ENCODE measurements around the gene CYP2W1. TPM values are rescaled to one million over a fixed set of nuclear protein-coding genes. Genes with fewer than 3 reads are reported as not detected.

The CYP2W1 gene
- total and polyA plus RNA-seq, 2 experiments from 2014 or later, result 31.1 to 72.3 TPM

DNA sequence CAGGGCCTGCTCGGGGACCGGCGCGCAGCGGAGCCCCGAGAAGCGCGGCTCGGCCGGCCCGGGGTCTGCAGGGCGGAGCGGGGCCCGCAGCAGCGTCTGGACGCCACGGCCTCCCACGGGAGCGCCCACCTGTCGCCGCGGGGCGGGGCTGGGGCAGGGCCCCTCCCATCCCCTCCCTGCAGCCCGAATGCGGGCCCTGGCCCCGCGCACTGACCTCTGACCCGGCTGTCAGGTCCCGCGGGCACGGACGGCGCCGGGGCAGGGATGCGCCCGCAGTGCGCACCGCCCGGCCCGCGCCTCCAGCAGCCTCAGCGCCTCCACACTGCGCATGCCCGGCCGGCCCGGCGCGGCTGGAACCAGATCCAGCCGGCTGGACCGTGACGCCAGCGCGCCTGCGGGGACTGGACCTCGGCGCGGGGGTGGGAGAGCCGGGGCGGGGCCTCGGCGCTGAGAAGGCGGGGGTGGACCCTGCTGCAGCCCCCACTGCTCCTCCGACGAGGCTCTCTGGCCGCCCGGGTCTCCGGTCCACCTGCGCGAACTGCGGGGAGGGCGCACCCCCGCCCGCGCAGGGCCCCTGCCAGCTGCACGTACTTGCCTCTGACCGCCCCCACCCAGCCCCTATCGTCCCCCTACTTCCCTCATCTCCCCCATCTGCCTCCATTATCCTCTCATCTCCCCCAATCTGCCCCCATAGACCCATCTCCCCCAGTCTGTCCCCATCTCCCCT lies 45.2 kb downstream of the CYP2W1 start:
- H3K9me2 ChIP-seq (replicated peaks; ENCODE audit: insufficient read depth), result no peaks in the 10 kb centered on the region
- TF ChIP-seq EZH2phosphoT487 (IDR thresholded peaks at IDR 0.05; ENCODE audit: low read depth, severe bottlenecking, unreplicated experiment) (no peak), EZH2 (IDR thresholded peaks at IDR 0.05; ENCODE audit: borderline replicate concordance) (no peak)
- TF ChIP-seq, protein P1, sequence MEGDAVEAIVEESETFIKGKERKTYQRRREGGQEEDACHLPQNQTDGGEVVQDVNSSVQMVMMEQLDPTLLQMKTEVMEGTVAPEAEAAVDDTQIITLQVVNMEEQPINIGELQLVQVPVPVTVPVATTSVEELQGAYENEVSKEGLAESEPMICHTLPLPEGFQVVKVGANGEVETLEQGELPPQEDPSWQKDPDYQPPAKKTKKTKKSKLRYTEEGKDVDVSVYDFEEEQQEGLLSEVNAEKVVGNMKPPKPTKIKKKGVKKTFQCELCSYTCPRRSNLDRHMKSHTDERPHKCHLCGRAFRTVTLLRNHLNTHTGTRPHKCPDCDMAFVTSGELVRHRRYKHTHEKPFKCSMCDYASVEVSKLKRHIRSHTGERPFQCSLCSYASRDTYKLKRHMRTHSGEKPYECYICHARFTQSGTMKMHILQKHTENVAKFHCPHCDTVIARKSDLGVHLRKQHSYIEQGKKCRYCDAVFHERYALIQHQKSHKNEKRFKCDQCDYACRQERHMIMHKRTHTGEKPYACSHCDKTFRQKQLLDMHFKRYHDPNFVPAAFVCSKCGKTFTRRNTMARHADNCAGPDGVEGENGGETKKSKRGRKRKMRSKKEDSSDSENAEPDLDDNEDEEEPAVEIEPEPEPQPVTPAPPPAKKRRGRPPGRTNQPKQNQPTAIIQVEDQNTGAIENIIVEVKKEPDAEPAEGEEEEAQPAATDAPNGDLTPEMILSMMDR (IDR thresholded peaks at IDR 0.05; ENCODE audit: poor library complexity), result no peak
- no peak overlapping the region for H2AFZ ChIP-seq
- H3K27me3 ChIP-seq, result no peaks in the 10 kb centered on the region
- peaks cover 18% of the 10 kb centered on the region for H3K4me1 ChIP-seq (ENCODE audit: insufficient read depth)
- peaks cover 16% of the 10 kb centered on the region for H4K20me1 ChIP-seq (ENCODE audit: insufficient read depth, poor library complexity, severe bottlenecking)
- H3K4me3 ChIP-seq, result peak overlapping the region; percentile 77
- DNase-seq (ENCODE audit: low spot score), result peak; percentile 97
- no peaks in the 10 kb centered on the region for H3K36me3 ChIP-seq (replicated peaks; ENCODE audit: insufficient read depth, low read depth)
- H3K79me2 ChIP-seq, result peaks cover 46% of the 10 kb centered on the region
- H3K9me3 ChIP-seq (ENCODE audit: low read depth), result no peaks in the 10 kb centered on the region
- H3K4me2 ChIP-seq, result peak overlapping the region; percentile 84
- under 1% methylated on average over 21 of the region's 77 CpGs for WGBS (ENCODE audit: low lambda C conversion rate, missing lambda C conversion rate)
- H3K27ac ChIP-seq, result peak overlapping the region; percentile 82

DNA sequence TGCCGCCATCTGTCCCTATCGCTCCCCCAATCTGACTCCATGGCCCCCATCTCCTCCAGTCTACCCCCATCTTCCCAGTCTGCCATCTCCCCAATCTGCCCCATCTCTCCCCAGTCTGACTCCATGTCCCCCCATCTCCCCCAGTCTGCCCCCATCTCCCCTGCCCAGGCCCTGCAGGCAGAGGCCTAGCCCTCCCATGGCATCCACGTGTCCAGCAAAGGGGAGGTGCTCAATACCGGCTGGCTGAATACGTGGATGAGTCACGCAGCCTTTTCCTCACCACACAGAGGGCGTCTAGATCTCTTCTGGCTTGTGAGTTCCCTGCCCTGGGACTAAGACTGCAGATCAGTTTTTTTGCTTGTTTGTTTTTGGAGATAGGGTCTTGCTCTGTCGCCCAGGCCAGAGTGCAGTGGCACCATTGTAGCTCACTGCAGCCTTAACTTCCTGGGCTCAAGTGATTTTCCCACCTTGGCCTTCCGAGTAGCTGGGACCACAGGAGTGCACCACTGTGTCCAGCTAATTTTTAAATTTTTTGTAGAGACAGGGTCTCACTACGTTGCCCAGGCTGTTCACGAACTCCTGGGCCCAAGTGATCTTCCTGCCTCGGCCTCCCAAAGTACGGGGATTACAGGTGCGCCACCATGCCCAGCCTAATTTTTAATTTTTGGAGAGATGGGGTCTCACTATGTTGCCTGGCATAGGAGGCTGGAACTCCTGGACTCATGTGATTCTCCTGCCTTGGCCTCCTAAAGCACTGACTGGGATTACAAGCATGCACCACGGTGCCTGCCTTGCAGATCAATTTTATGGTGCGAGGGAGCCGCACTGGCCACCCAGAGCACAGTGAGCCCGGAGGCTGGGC lies 46.0 kb downstream of the CYP2W1 start:
- Histone ChIP-seq H3K4me2 (peak overlapping the region; percentile 84), H2AFZ (no peak overlapping the region), H3K4me1 (ENCODE audit: insufficient read depth) (peaks cover 18% of the 10 kb centered on the region), H3K27ac (peak overlapping the region; percentile 82), H3K9me2 (replicated peaks; ENCODE audit: insufficient read depth) (no peaks in the 10 kb centered on the region), H4K20me1 (ENCODE audit: insufficient read depth, poor library complexity, severe bottlenecking) (peaks cover 16% of the 10 kb centered on the region), H3K36me3 (replicated peaks; ENCODE audit: insufficient read depth, low read depth) (no peaks in the 10 kb centered on the region), H3K4me3 (no peak overlapping the region), H3K79me2 (peaks cover 40% of the 10 kb centered on the region), H3K27me3 (no peaks in the 10 kb centered on the region), H3K9me3 (ENCODE audit: low read depth) (no peaks in the 10 kb centered on the region)
- TF ChIP-seq, protein P1 (IDR thresholded peaks at IDR 0.05; ENCODE audit: poor library complexity), result no peak
- no peak for TF ChIP-seq EZH2 (IDR thresholded peaks at IDR 0.05; ENCODE audit: borderline replicate concordance)
- no peak for TF ChIP-seq EZH2phosphoT487 (IDR thresholded peaks at IDR 0.05; ENCODE audit: low read depth, severe bottlenecking, unreplicated experiment)
- DNase-seq (ENCODE audit: low spot score), result peak; percentile 96
- WGBS (ENCODE audit: low lambda C conversion rate, missing lambda C conversion rate), result 57% methylated on average over 16 of the region's 18 CpGs

DNA sequence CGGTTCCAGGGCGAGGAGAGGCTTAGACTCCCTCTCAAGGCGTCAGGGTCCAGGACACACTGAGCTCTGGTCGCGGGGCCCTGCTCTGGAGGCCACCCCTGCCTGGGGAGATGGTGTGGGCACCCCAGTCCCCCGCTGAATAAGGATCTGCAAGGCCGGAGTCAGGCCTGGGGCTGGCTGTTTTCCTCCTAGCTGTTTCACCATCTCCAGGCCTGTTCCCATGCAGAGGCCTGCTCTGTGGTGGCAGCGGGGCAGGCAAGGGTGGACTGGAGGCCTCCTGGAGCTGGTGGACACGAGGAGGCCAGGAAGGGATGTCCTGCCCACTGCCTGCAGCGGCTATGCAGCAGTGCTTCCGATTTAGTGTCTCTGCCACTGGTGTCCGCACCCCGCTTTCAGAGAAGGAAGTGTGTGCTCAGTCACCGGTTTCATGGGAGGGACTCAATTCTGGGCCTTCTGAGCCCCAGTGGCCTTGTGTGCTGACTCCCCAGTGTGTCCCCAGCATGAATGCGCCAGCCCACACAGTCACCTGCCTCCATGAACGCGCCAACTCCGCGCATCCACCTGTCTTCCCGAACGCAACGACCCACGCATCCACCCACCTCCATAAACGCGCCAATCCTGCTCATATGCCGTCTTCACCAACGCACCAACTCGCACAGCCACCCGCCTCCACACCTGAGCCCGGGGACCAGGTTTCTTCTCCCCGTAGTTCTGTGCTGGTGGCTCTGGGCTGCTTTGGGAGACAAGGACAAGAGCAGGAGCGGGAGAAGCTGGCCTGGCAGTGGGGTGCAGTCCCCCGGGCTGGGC lies 46.9 kb downstream of the CYP2W1 start:
- Histone ChIP-seq H3K27ac (peak overlapping the region; percentile 82), H2AFZ (no peak overlapping the region), H3K27me3 (no peaks in the 10 kb centered on the region), H3K79me2 (peaks cover 32% of the 10 kb centered on the region), H3K4me2 (no peak overlapping the region), H4K20me1 (ENCODE audit: insufficient read depth, poor library complexity, severe bottlenecking) (peaks cover 15% of the 10 kb centered on the region), H3K36me3 (replicated peaks; ENCODE audit: insufficient read depth, low read depth) (no peaks in the 10 kb centered on the region), H3K9me2 (replicated peaks; ENCODE audit: insufficient read depth) (no peaks in the 10 kb centered on the region), H3K4me3 (no peak overlapping the region), H3K4me1 (ENCODE audit: insufficient read depth) (peaks cover 14% of the 10 kb centered on the region), H3K9me3 (ENCODE audit: low read depth) (no peaks in the 10 kb centered on the region)
- TF ChIP-seq EZH2phosphoT487 (IDR thresholded peaks at IDR 0.05; ENCODE audit: low read depth, severe bottlenecking, unreplicated experiment) (no peak), EZH2 (IDR thresholded peaks at IDR 0.05; ENCODE audit: borderline replicate concordance) (no peak)
- TF ChIP-seq, protein P1 (IDR thresholded peaks at IDR 0.05; ENCODE audit: poor library complexity), result no peak
- DNase-seq (ENCODE audit: low spot score), result no peak
- WGBS (ENCODE audit: low lambda C conversion rate, missing lambda C conversion rate), result 96% methylated on average over 33 of the region's 33 CpGs
